CD4-positive, alpha-beta T cell (primary cell): ENCODE data around the gene CAND2. TPM values are rescaled to one million over a fixed set of nuclear protein-coding genes. Genes with fewer than 3 reads are reported as not detected.

ENCODE experiments used
- ATAC-seq: fragments of 200-7000 bp; cut with Tn5 transposase; one replicate; pipeline ENCODE4 v1.10.0; 2022; ENCODE audit warnings: mild to moderate bottlenecking; ENCODE audit not compliant: poor library complexity
- CTCF ChIA-PET: fragments of 350-600 bp; sonication (Branson Sonifier 250); formaldehyde crosslinking; loops from one replicate; lab custom pipeline; 2021; ENCODE audit warnings: antibody characterized with exemption, inconsistent platforms; lab: Charles Lee
- POLR2A ChIA-PET: fragments of 350-600 bp; sonication (Branson Sonifier 250); formaldehyde crosslinking; loops from one replicate; lab custom pipeline; 2021; ENCODE audit warnings: antibody characterized with exemption, inconsistent platforms; lab: Charles Lee
- DNase-seq, 14 experiments: peaks; one replicate each; pipeline ENCODE4 v3.0.0-alpha.2; 2013 to 2020; ENCODE audit warnings: mixed read lengths in 2 of 14
- H3K27ac ChIP-seq, 2 donors: one replicate each; pipeline versions ENCODE4 v1.5.1 to v1.7.0; 2013; ENCODE audit warnings: low read length in 2 of 2, low read depth in 1 of 2, mild to moderate bottlenecking in 1 of 2
- H3K27me3 ChIP-seq, 2 experiments: 1 replicate in 1 of 2; 2 replicates in 1 of 2; pipeline versions ENCODE4 v1.6.1 to v1.7.0; 2013; ENCODE audit warnings: low read length in 2 of 2, control low read depth in 1 of 2, mild to moderate bottlenecking in 1 of 2, moderate library complexity in 1 of 2; ENCODE audit not compliant: insufficient read depth in 2 of 2, control insufficient read depth in 1 of 2
- H3K36me3 ChIP-seq: one replicate; pipeline ENCODE4 v1.6.1; 2013; ENCODE audit warnings: low read length, control low read depth; ENCODE audit not compliant: insufficient read depth
- H3K4me1 ChIP-seq: one replicate; pipeline ENCODE4 v1.6.1; 2013; ENCODE audit warnings: low read length, control low read depth; ENCODE audit not compliant: insufficient read depth
- H3K4me3 ChIP-seq: one replicate; pipeline ENCODE4 v1.5.1; 2013; ENCODE audit warnings: mild to moderate bottlenecking, low read length, moderate library complexity
- H3K9me3 ChIP-seq, 2 experiments: 1 replicate in 1 of 2; 2 replicates in 1 of 2; pipeline versions ENCODE4 v1.6.1 to v1.7.0; 2013; ENCODE audit warnings: low read length in 2 of 2, mild to moderate bottlenecking in 2 of 2, control low read depth in 1 of 2, moderate library complexity in 1 of 2; ENCODE audit not compliant: control insufficient read depth in 1 of 2, insufficient read depth in 1 of 2
- H3K27ac Mint-ChIP-seq: one replicate; pipeline ENCODE4 v1.8.0; 2020; ENCODE audit warnings: mixed read lengths
- H3K27me3 Mint-ChIP-seq: one replicate; pipeline ENCODE4 v1.8.0; 2021; ENCODE audit warnings: mixed read lengths
- H3K36me3 Mint-ChIP-seq: one replicate; pipeline ENCODE4 v1.8.0; 2021; ENCODE audit warnings: low read depth, mixed read lengths
- H3K4me1 Mint-ChIP-seq: one replicate; pipeline ENCODE4 v1.8.0; 2021; ENCODE audit warnings: low read depth, mixed read lengths
- H3K4me3 Mint-ChIP-seq: one replicate; pipeline ENCODE4 v1.8.0; 2020; ENCODE audit warnings: mild to moderate bottlenecking, mixed read lengths
- H3K9me3 Mint-ChIP-seq: one replicate; pipeline ENCODE4 v1.8.0; 2020; ENCODE audit warnings: mixed read lengths
- intact Hi-C, 2 experiments: fragments of 100-400 bp; cut with DNase I in 1 of 2; cut with micrococcal nuclease in 1 of 2; formaldehyde crosslinking; loops; one replicate each; pipeline versions ENCODE4 v1.15.1 to v1.9.0; 2023 to 2025; cut with DNase I, micrococcal nuclease
- total RNA-seq, 174 experiments: library from RNA in 2 of 174; stranded (reverse) in 2 of 174; gene quantifications; one replicate each; pipeline ENCODE4 v1.2.3 and lab custom pipeline; 2021 to 2026
- TF ChIP-seq, protein P1 (sequence below): fragments of 200-600 bp; IDR thresholded peaks from one replicate; pipeline ENCODE4 v1.8.0; 2022; ENCODE audit warnings: antibody characterized with exemption, mild to moderate bottlenecking

The CAND2 gene
- total RNA-seq, 2 experiments from 2014 or later = 3.5 to 6.0 TPM

DNA sequence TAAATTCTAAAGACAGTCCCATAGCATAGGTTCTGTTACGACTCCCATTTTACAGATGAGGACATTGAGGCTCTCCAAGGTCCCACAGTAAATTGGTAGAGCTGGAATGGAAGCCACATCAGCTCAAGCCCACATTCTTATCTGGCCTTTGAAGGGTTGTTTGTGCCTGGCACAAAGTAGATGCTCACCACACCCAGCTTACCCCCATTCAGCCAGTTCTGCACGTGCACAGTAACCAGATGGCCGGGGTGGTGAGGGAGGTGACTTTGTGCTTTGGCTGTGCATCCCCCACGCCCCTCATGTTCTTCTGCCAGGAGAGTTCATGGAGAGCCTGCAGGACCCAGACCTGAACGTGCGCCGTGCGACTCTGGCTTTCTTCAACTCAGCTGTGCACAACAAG lies 28.7 kb downstream of the CAND2 start:
- H3K4me1 Mint-ChIP-seq = no peaks in the 10 kb centered on the region
- no peaks in the 10 kb centered on the region for H3K9me3 Mint-ChIP-seq
- intact Hi-C loops = no loop called here

GRCh38 chr3:12828751-12829150 lies 32.3 kb downstream of the CAND2 start:
- H3K27me3 ChIP-seq = no peaks in the 10 kb centered on the region
- H3K4me3 Mint-ChIP-seq = no peak overlapping the region
- H3K9me3 Mint-ChIP-seq = no peaks in the 10 kb centered on the region
- no peak for ATAC-seq
- DNase-seq = no peak
- no peaks in the 10 kb centered on the region for H3K4me1 Mint-ChIP-seq
- H3K9me3 ChIP-seq = no peaks in the 10 kb centered on the region
- peaks cover 26% of the 10 kb centered on the region for H3K36me3 ChIP-seq
- no peaks in the 10 kb centered on the region for H3K27me3 Mint-ChIP-seq
- H3K27ac ChIP-seq = no peak overlapping the region
- H3K27ac Mint-ChIP-seq = no peak overlapping the region
- no peak overlapping the region for H3K4me3 ChIP-seq
- no peaks in the 10 kb centered on the region for H3K4me1 ChIP-seq
- intact Hi-C loops = no loop called here
- peaks cover 43% of the 10 kb centered on the region for H3K36me3 Mint-ChIP-seq
- ChIA-PET POLR2A (no interaction called here), CTCF (no interaction called here)
- TF ChIP-seq, protein P1, sequence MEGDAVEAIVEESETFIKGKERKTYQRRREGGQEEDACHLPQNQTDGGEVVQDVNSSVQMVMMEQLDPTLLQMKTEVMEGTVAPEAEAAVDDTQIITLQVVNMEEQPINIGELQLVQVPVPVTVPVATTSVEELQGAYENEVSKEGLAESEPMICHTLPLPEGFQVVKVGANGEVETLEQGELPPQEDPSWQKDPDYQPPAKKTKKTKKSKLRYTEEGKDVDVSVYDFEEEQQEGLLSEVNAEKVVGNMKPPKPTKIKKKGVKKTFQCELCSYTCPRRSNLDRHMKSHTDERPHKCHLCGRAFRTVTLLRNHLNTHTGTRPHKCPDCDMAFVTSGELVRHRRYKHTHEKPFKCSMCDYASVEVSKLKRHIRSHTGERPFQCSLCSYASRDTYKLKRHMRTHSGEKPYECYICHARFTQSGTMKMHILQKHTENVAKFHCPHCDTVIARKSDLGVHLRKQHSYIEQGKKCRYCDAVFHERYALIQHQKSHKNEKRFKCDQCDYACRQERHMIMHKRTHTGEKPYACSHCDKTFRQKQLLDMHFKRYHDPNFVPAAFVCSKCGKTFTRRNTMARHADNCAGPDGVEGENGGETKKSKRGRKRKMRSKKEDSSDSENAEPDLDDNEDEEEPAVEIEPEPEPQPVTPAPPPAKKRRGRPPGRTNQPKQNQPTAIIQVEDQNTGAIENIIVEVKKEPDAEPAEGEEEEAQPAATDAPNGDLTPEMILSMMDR = no peak

More for the DNA sequence above, 28.7 kb downstream of the CAND2 start:
- CTCF ChIA-PET = interaction anchor here (1.3 kb wide), 1 partner anchor 16 kb away, joined by 3 read pairs; the partner anchor contains the start of gene RPL32
- no peak overlapping the region for H3K27ac ChIP-seq
- H3K36me3 ChIP-seq = peaks cover 3% of the 10 kb centered on the region
- Mint-ChIP-seq H3K36me3 (peaks cover 11% of the 10 kb centered on the region), H3K4me3 (no peak overlapping the region), H3K27ac (no peak overlapping the region), H3K27me3 (no peaks in the 10 kb centered on the region)
- POLR2A ChIA-PET = no interaction called here
- ATAC-seq = no peak
- H3K9me3 ChIP-seq = no peaks in the 10 kb centered on the region
- DNase-seq = no peak
- no peak overlapping the region for H3K4me3 ChIP-seq
- TF ChIP-seq, protein P1 = no peak
- H3K27me3 ChIP-seq = no peaks in the 10 kb centered on the region
- no peaks in the 10 kb centered on the region for H3K4me1 ChIP-seq

DNA sequence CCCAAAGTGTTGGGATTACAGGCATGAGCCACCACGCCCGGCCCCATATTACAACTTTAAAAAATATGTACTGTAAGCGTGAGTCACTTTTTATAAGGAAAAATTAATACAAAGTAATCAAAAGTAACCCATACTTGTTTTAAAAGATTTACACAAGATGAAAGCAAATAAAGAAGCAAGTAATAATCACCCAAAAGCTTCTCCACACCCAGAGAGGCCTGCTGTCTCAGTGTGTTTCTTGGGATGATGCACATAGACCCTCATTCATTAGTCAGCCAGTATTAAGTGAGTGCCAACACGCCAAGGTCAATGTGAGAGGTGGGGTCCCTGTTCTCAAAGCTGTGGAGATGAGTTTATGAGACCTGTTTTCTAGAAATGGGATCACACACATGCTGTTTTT lies 32.9 kb downstream of the CAND2 start:
- no peak overlapping the region for H3K27ac Mint-ChIP-seq
- ChIA-PET POLR2A (interaction anchor here (1.4 to 1.9 kb wide), 2 partner anchors 11 to 19 kb away, joined by 4 to 12 read pairs; partner anchors contain the start of gene RPL32), CTCF (interaction anchor here (1.3 kb wide), 1 partner anchor 19 kb away, joined by 5 read pairs; no protein-coding TSS in a partner anchor)
- no peaks in the 10 kb centered on the region for H3K9me3 Mint-ChIP-seq
- no peaks in the 10 kb centered on the region for H3K27me3 Mint-ChIP-seq
- H3K4me3 Mint-ChIP-seq = no peak overlapping the region
- peaks cover 49% of the 10 kb centered on the region for H3K36me3 Mint-ChIP-seq
- Histone ChIP-seq H3K27ac (no peak overlapping the region), H3K9me3 (no peaks in the 10 kb centered on the region), H3K36me3 (peaks cover 33% of the 10 kb centered on the region), H3K4me1 (no peaks in the 10 kb centered on the region), H3K4me3 (no peak overlapping the region), H3K27me3 (no peaks in the 10 kb centered on the region)
- no peak for ATAC-seq
- TF ChIP-seq, protein P1 = no peak
- no peaks in the 10 kb centered on the region for H3K4me1 Mint-ChIP-seq
- DNase-seq = no peak
- intact Hi-C loops = no loop called here
